ENCODE results near the gene REEP2.

- TF ChIP-seq, protein P1, sequence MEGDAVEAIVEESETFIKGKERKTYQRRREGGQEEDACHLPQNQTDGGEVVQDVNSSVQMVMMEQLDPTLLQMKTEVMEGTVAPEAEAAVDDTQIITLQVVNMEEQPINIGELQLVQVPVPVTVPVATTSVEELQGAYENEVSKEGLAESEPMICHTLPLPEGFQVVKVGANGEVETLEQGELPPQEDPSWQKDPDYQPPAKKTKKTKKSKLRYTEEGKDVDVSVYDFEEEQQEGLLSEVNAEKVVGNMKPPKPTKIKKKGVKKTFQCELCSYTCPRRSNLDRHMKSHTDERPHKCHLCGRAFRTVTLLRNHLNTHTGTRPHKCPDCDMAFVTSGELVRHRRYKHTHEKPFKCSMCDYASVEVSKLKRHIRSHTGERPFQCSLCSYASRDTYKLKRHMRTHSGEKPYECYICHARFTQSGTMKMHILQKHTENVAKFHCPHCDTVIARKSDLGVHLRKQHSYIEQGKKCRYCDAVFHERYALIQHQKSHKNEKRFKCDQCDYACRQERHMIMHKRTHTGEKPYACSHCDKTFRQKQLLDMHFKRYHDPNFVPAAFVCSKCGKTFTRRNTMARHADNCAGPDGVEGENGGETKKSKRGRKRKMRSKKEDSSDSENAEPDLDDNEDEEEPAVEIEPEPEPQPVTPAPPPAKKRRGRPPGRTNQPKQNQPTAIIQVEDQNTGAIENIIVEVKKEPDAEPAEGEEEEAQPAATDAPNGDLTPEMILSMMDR (conservative IDR thresholded peaks at IDR 0.05; ENCODE audit: low read depth in 2 of 2) = no peak
- TF ChIP-seq EZH2 (IDR thresholded peaks at IDR 0.05; ENCODE audit: low read depth, unreplicated experiment) (no peak), JUNB (IDR thresholded peaks at IDR 0.05; ENCODE audit: unreplicated experiment) (no peak), POLR2AphosphoS5 (IDR thresholded peaks at IDR 0.05; ENCODE audit: low read depth) (no peak), EZH2phosphoT487 (IDR thresholded peaks at IDR 0.05; ENCODE audit: unreplicated experiment) (no peak), REST (IDR thresholded peaks at IDR 0.05; ENCODE audit: unreplicated experiment) (no peak), STAT1 (IDR thresholded peaks at IDR 0.05; ENCODE audit: unreplicated experiment) (no peak), CREB1 (CRISPR knock-in tag; IDR thresholded peaks at IDR 0.05; ENCODE audit: low read depth) (no peak), ZNF114 (CRISPR knock-in tag; IDR thresholded peaks at IDR 0.05) (no peak), ZNF331 (CRISPR knock-in tag; IDR thresholded peaks at IDR 0.05; ENCODE audit: low read depth) (no peak), ETS1 (IDR thresholded peaks at IDR 0.05) (no peak), NANOG (IDR thresholded peaks at IDR 0.05; ENCODE audit: borderline replicate concordance) (no peak)
Measured at GRCh38 chr5:138454121-138454520, 15.3 kb downstream of the REEP2 start.

Data from GM23338 (cell line).